Kidney epithelial cell (primary cell): Measurements from ENCODE around the gene RFFL. TPM values are rescaled to one million over a fixed set of nuclear protein-coding genes. Genes with fewer than 3 reads are reported as not detected.

Source experiments
- DNase-seq: peaks from one replicate; pipeline ENCODE4 v3.0.0-alpha.2; 2010; ENCODE audit warnings: low read depth
- H3K27me3 ChIP-seq: 2 replicates; pipeline ENCODE4 v1.6.0; 2011; ENCODE audit warnings: low read length; ENCODE audit not compliant: control insufficient read depth, insufficient read depth
- H3K36me3 ChIP-seq: 2 replicates; pipeline ENCODE4 v1.5.1; 2011; ENCODE audit warnings: low read length; ENCODE audit not compliant: control insufficient read depth, insufficient read depth
- H3K4me3 ChIP-seq: 2 replicates; pipeline ENCODE4 v1.5.1; 2011; ENCODE audit warnings: low read depth, mild to moderate bottlenecking, control low read depth, low read length
- CTCF ChIP-seq: IDR thresholded peaks from 2 replicates; pipeline ENCODE4 v1.5.1; 2011; ENCODE audit warnings: mild to moderate bottlenecking, moderate library complexity, low read length, control low read depth, inconsistent platforms; ENCODE audit not compliant: insufficient read depth, poor library complexity, severe bottlenecking
- total RNA-seq: library from RNA; depleted of rRNA; stranded (reverse); fragments of >200 nt; gene quantifications from 2 replicates; pipeline ENCODE4 v1.2.3, GENCODE V29; 2015

RFFL gene
- total RNA-seq, 1 donor from 2014 or later = 14.1 TPM

GRCh38 chr17:35076874-35077273 is 13.4 kb upstream of the RFFL start:
- no peak overlapping the region for H3K4me3 ChIP-seq
- DNase-seq = no peak
- H3K27me3 ChIP-seq = no peaks in the 10 kb centered on the region
- TF ChIP-seq CTCF = no peak
- no peaks in the 10 kb centered on the region for H3K36me3 ChIP-seq

DNA sequence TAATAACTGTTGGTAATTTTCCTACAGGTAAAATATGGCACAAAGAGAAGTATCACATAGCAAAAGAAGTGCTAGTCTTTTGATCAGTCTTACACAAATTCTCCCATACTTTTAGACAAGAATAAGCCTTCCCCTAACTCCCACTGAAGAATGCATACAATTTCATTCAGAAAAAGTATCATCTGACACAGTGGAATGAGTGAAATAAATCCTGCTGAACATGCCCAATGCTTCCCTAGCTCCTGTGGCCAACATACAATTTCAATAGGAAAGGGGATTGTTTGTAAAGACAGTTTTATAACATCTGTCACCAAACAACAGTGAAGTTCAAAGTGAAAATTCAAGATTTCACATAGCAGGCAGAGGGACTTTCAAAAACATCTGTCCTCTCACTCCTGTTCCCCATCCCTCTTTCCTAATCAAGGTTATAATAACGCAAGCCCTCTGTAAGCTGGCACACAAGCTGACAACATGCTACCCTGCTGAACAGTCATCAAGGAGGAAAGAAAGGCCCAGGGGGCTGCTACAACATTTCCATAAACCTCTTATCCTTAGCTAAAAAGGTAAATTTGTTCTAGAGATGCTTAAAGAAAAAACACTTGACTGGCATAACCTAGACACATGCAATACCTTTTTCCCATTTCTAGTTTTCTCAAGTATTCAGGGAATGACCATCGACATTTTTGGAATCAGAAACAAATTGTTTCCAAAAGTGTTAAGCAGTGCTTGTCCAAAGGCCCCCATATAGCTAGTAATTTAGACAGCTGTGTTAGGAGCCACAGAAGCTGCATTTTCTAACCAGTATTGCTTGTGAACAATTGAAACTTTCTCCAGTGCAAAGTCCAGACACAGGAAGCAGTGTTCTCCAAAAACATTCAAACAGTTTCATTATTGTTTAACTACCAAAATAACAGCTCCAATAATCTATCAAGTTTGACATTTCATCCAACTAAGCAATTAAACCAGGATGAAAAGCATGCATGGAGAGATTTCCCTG is 11.5 kb upstream of the RFFL start:
- no peak for TF ChIP-seq CTCF
- Histone ChIP-seq H3K36me3 (no peaks in the 10 kb centered on the region), H3K27me3 (no peaks in the 10 kb centered on the region), H3K4me3 (no peak overlapping the region)
- no peak for DNase-seq

DNA sequence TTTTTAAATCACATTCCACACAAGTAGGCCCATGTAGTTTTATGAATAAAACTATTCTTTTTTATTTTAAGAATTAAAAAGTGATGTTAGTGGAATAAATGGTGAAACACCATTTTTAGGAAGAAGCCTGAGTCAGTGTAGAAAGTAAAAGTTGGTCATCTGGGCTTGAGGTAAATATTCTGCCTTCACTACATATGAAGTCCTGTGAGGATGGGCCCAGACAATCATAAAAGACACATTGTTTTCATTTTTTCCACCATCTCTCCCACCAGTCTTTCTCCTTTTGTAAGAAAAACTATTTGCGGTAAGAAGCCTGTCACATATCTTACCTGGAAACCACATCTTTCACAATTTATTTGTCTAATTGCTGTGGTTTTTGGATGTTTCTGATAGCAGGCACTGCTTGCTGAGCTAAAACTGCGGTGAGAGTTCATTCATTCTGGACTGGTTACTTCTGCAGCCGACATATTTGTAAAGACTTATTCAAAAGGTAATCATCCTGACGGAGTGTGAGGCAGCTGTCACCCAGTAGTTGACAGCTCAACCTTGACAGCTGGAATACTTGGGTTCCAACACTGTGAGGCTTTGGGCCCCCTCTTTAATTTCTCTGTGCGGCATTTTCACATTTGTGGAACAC is 10.6 kb upstream of the RFFL start:
- no peak overlapping the region for H3K4me3 ChIP-seq
- TF ChIP-seq CTCF = no peak
- DNase-seq = no peak
- no peaks in the 10 kb centered on the region for H3K36me3 ChIP-seq
- H3K27me3 ChIP-seq = no peaks in the 10 kb centered on the region

DNA sequence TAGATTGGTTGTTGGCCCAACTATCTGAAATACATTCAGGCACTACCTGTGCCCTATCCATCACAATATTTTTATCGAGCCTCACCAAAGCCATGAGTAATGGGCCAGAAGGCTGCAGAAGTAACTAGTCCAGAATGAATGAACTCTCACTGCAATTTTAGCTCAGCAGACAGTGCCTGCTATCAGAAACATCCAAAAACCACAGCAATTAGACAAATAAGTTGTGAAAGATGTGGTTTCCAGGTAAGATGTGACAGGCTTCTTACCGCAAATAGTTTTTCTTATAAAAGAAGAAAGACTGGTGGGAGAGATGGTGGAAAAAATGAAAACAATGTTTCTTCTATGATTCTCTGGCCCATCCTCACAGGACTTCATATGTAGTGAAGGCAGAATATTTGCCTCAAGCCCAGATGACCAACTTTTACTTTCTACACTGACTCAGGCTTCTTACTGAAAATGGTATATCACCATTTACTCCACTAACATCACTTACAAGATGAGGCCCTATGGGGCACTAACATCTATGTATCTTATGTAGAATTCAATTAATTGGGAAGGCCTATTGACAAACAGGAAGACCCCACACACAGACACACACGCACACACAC is 9.8 kb upstream of the RFFL start:
- no peak for TF ChIP-seq CTCF
- DNase-seq = no peak
- Histone ChIP-seq H3K27me3 (no peaks in the 10 kb centered on the region), H3K4me3 (no peak overlapping the region), H3K36me3 (no peaks in the 10 kb centered on the region)

DNA sequence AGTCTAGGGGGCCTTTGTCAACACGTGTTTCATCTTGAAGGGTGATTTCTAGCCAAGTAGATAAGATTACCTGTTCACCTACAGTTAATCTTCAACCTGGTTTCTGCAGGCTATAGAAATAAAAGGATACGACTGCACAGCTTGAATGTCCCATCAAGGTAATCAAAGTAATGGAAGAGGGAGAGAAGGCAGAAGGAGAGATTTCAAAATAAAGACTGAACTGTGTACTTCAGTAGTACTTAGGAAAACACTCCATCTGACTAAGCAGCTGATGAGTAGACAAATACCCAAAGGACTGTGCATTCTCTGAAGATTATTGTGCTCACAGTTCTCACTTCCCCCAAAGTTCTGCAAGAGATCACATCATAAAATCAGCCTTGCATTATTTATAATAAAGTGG is 5.8 kb upstream of the RFFL start:
- TF ChIP-seq CTCF = no peak
- H3K36me3 ChIP-seq = no peaks in the 10 kb centered on the region
- DNase-seq = no peak
- no peak overlapping the region for H3K4me3 ChIP-seq
- no peaks in the 10 kb centered on the region for H3K27me3 ChIP-seq
